Astrocyte of the spinal cord (primary cell): Measurements from ENCODE around the gene FBXO44.

Source experiments
- DNase-seq: peaks from one replicate; pipeline ENCODE4 v3.0.0; 2011; ENCODE audit warnings: low read depth, low spot score
- H3K4me3 ChIP-seq: 2 replicates; pipeline ENCODE4 v1.5.1; 2011; ENCODE audit warnings: low read depth, mild to moderate bottlenecking, low read length, moderate library complexity
- in situ Hi-C: cut with HindIII; loops from 2 replicates; pipeline ENCODE4 v1.10.0; 2017; ENCODE audit warnings: low sequenced_read_pairs
- TF ChIP-seq, protein P1 (sequence below): IDR thresholded peaks from 2 replicates; pipeline ENCODE4 v1.5.1; 2012; ENCODE audit warnings: low read depth, mild to moderate bottlenecking, low read length, inconsistent platforms

Gene FBXO44

DNA sequence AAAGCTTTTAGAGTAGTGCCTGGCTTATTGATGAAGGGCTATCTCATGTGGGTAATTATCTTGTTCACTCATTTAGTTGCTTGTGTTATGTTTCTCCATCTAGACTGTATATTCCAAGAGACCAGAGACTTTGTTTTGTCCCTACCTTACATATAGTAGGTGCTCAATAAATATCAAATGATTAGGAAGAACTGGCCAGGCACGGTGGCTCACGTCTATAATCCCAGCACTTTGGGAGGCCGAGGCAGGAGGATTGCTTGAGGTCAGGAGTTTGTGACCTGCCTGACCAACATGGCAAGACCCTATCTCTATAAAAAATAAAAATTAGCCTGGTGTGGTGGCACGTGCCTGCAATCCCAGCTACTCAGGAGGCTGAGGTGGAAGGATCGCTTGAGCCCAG lies 9.4 kb upstream of the FBXO44 start:
- in situ Hi-C loops: no loop called here

GRCh38 chr1:11645670-11646265 lies 8.9 kb upstream of the FBXO44 start:
- H3K4me3 ChIP-seq: no peak overlapping the region
- DNase-seq: peak; percentile 64
- in situ Hi-C loops: no loop called here
- TF ChIP-seq, protein P1, sequence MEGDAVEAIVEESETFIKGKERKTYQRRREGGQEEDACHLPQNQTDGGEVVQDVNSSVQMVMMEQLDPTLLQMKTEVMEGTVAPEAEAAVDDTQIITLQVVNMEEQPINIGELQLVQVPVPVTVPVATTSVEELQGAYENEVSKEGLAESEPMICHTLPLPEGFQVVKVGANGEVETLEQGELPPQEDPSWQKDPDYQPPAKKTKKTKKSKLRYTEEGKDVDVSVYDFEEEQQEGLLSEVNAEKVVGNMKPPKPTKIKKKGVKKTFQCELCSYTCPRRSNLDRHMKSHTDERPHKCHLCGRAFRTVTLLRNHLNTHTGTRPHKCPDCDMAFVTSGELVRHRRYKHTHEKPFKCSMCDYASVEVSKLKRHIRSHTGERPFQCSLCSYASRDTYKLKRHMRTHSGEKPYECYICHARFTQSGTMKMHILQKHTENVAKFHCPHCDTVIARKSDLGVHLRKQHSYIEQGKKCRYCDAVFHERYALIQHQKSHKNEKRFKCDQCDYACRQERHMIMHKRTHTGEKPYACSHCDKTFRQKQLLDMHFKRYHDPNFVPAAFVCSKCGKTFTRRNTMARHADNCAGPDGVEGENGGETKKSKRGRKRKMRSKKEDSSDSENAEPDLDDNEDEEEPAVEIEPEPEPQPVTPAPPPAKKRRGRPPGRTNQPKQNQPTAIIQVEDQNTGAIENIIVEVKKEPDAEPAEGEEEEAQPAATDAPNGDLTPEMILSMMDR: peak; percentile 91

More for the DNA sequence above, 9.4 kb upstream of the FBXO44 start:
- TF ChIP-seq, protein P1: no peak
- no peak overlapping the region for H3K4me3 ChIP-seq
- no peak for DNase-seq

GRCh38 chr1:11646317-11646716 lies 8.4 kb upstream of the FBXO44 start:
- in situ Hi-C loops: no loop called here
- TF ChIP-seq, protein P1: no peak
- DNase-seq: no peak
- no peak overlapping the region for H3K4me3 ChIP-seq

DNA sequence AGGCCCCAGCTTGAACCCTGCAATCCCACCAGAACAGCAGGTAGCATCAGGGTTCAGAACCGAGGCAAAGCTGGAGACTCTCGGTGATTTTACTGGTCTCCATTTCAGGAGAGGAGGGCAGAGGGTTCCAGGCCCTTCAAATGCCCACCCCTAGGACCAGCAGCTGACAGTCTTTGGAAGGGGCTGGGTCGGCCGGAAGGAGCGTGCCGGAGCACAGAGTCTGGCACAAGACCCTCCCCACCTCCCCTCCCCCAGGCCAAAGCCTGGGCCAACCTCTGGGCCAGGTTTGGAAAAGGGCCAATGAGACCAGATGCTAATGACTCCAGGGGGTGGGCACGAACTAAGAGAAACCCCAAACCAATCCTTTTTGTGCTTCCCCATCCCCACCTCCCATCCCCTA lies 7.3 kb upstream of the FBXO44 start:
- no peak overlapping the region for H3K4me3 ChIP-seq
- no peak for DNase-seq
- in situ Hi-C loops: no loop called here
- TF ChIP-seq, protein P1: no peak

- no peak overlapping the region for H3K4me3 ChIP-seq
- in situ Hi-C loops: no loop called here
- TF ChIP-seq, protein P1: no peak
- DNase-seq: no peak
Measured at GRCh38 chr1:11648039-11648438, 6.6 kb upstream of the FBXO44 start.

- H3K4me3 ChIP-seq: no peak overlapping the region
Measured at GRCh38 chr1:11648732-11649158, 5.9 kb upstream of the FBXO44 start.

More at GRCh38 chr1:11648732-11649158, 5.9 kb upstream of the FBXO44 start:
- TF ChIP-seq, protein P1: no peak
- in situ Hi-C loops: no loop called here
- DNase-seq: no peak
